ENCODE results near the gene ASB2. TPM values are rescaled to one million over a fixed set of nuclear protein-coding genes. Genes with fewer than 3 reads are reported as not detected.

The ASB2 gene
- total RNA-seq, 1 donor from 2014 or later: not detected

- TF ChIP-seq CTCF (IDR thresholded peaks at IDR 0.05; ENCODE audit: unreplicated experiment): no peak
- H3K4me3 Mint-ChIP-seq (ENCODE audit: low read depth): no peak within 1 kb of the TSS
- no peak for DNase-seq (ENCODE audit: low spot score, unreplicated experiment)
- peaks cover 21% of the 10 kb centered on the region for H3K27me3 Mint-ChIP-seq
- no peaks in the 10 kb centered on the region for H3K36me3 Mint-ChIP-seq (ENCODE audit: insufficient read depth)
- H3K27ac Mint-ChIP-seq: no peak within 1 kb of the TSS
- H3K4me1 Mint-ChIP-seq (ENCODE audit: low read depth): no peaks in the 10 kb centered on the region
- H3K9me3 Mint-ChIP-seq (ENCODE audit: low read depth): no peaks in the 10 kb centered on the region
These were observed 20.7 kb upstream of the ASB2 start, which contains the start of gene CCDC197 for GRCh38 chr14:93997082-93997481. TSS of gene CCDC197 (plus strand) at chr14:93997301. CDS start at chr14:93998132, 831 bp downstream.

GRCh38 chr14:93996130-93996695 lies 19.8 kb upstream of the ASB2 start:
- no peak for TF ChIP-seq CTCF (IDR thresholded peaks at IDR 0.05; ENCODE audit: unreplicated experiment)
- Mint-ChIP-seq H3K4me1 (ENCODE audit: low read depth) (no peaks in the 10 kb centered on the region), H3K27me3 (peaks cover 21% of the 10 kb centered on the region), H3K9me3 (ENCODE audit: low read depth) (no peaks in the 10 kb centered on the region), H3K27ac (peak overlapping the region; percentile 10), H3K36me3 (ENCODE audit: insufficient read depth) (no peaks in the 10 kb centered on the region), H3K4me3 (ENCODE audit: low read depth) (no peak overlapping the region)
- DNase-seq (ENCODE audit: low spot score, unreplicated experiment): no peak

- Mint-ChIP-seq H3K27ac (no peak overlapping the region), H3K27me3 (peaks cover 25% of the 10 kb centered on the region), H3K4me1 (ENCODE audit: low read depth) (peaks cover 1% of the 10 kb centered on the region), H3K36me3 (ENCODE audit: insufficient read depth) (no peaks in the 10 kb centered on the region), H3K9me3 (ENCODE audit: low read depth) (no peaks in the 10 kb centered on the region), H3K4me3 (ENCODE audit: low read depth) (no peak overlapping the region)
- no peak for DNase-seq (ENCODE audit: low spot score, unreplicated experiment)
- TF ChIP-seq CTCF (IDR thresholded peaks at IDR 0.05; ENCODE audit: unreplicated experiment): no peak
These were observed 18.7 kb upstream of the ASB2 start for GRCh38 chr14:93994919-93995682.

- H3K27me3 Mint-ChIP-seq: peaks cover 28% of the 10 kb centered on the region
These were observed 17.0 kb upstream of the ASB2 start for GRCh38 chr14:93993382-93993781.

GRCh38 chr14:93991649-93992048 lies 15.3 kb upstream of the ASB2 start:
- H3K27me3 Mint-ChIP-seq: peaks cover 28% of the 10 kb centered on the region
- H3K9me3 Mint-ChIP-seq (ENCODE audit: low read depth): no peaks in the 10 kb centered on the region

More at GRCh38 chr14:93993382-93993781, 17.0 kb upstream of the ASB2 start:
- Mint-ChIP-seq H3K4me1 (ENCODE audit: low read depth) (peaks cover 5% of the 10 kb centered on the region), H3K36me3 (ENCODE audit: insufficient read depth) (no peaks in the 10 kb centered on the region), H3K4me3 (ENCODE audit: low read depth) (no peak overlapping the region), H3K27ac (no peak overlapping the region), H3K9me3 (ENCODE audit: low read depth) (no peaks in the 10 kb centered on the region)
- DNase-seq (ENCODE audit: low spot score, unreplicated experiment): no peak
- no peak for TF ChIP-seq CTCF (IDR thresholded peaks at IDR 0.05; ENCODE audit: unreplicated experiment)

More at GRCh38 chr14:93991649-93992048, 15.3 kb upstream of the ASB2 start:
- DNase-seq (ENCODE audit: low spot score, unreplicated experiment): no peak
- H3K36me3 Mint-ChIP-seq (ENCODE audit: insufficient read depth): no peaks in the 10 kb centered on the region
- peaks cover 5% of the 10 kb centered on the region for H3K4me1 Mint-ChIP-seq (ENCODE audit: low read depth)
- no peak overlapping the region for H3K4me3 Mint-ChIP-seq (ENCODE audit: low read depth)
- no peak for TF ChIP-seq CTCF (IDR thresholded peaks at IDR 0.05; ENCODE audit: unreplicated experiment)
- H3K27ac Mint-ChIP-seq: no peak overlapping the region

Data from progenitor cell of endocrine pancreas (in vitro differentiated cells).